Calu3 (cell line): ENCODE results near the gene ANG. TPM values are rescaled to one million over a fixed set of nuclear protein-coding genes. Genes with fewer than 3 reads are reported as not detected.

ENCODE experiments used
- BruUV-seq: library from RNA; stranded (reverse); fragments of 400-500 nt; replicated peaks from 2 replicates; lab custom pipeline; 2021; lab: Mats Ljungman, UMichigan
- CTCF ChIA-PET: fragments of 300-600 bp; sonication (Branson Sonifier 250); formaldehyde crosslinking; loops from one replicate; lab custom pipeline; 2022; ENCODE audit warnings: antibody characterized with exemption; lab: Charles Lee
- DNase-seq: peaks from one replicate; pipeline ENCODE4 v3.0.0; 2022
- H3K27ac Mint-ChIP-seq: one replicate; pipeline ENCODE4 v1.8.0; 2022; ENCODE audit warnings: mixed read lengths; ENCODE audit not compliant: unreplicated experiment
- H3K27me3 Mint-ChIP-seq: one replicate; pipeline ENCODE4 v1.8.0; 2022; ENCODE audit warnings: mixed read lengths; ENCODE audit not compliant: unreplicated experiment
- H3K36me3 Mint-ChIP-seq: one replicate; pipeline ENCODE4 v1.8.0; 2022; ENCODE audit warnings: mild to moderate bottlenecking, moderate library complexity, mixed read lengths; ENCODE audit not compliant: insufficient read depth, unreplicated experiment
- H3K4me1 Mint-ChIP-seq: one replicate; pipeline ENCODE4 v1.8.0; 2022; ENCODE audit warnings: mild to moderate bottlenecking, low read depth, mixed read lengths; ENCODE audit not compliant: unreplicated experiment
- H3K4me3 Mint-ChIP-seq: one replicate; pipeline ENCODE4 v1.8.0; 2022; ENCODE audit warnings: mild to moderate bottlenecking, low read depth, moderate library complexity, mixed read lengths; ENCODE audit not compliant: unreplicated experiment
- H3K9me3 Mint-ChIP-seq: one replicate; pipeline ENCODE4 v1.8.0; 2022; ENCODE audit warnings: low read depth, mixed read lengths; ENCODE audit not compliant: unreplicated experiment
- intact Hi-C: fragments of 100-400 bp; cut with micrococcal nuclease; formaldehyde crosslinking; loops from one replicate; pipeline ENCODE4 v1.10.0; 2022; ENCODE audit not compliant: unreplicated experiment
- total RNA-seq: library from RNA; stranded (reverse); gene quantifications from 2 replicates; pipeline ENCODE4 v1.2.3, GENCODE V29; 2022
- TF ChIP-seq, protein P1 (sequence below): fragments of 200-600 bp; IDR thresholded peaks from one replicate; pipeline ENCODE4 v1.8.0; 2022; ENCODE audit warnings: antibody characterized with exemption; ENCODE audit not compliant: unreplicated experiment

ANG gene
- total RNA-seq, 1 experiment from 2014 or later: 4.4 TPM

DNA sequence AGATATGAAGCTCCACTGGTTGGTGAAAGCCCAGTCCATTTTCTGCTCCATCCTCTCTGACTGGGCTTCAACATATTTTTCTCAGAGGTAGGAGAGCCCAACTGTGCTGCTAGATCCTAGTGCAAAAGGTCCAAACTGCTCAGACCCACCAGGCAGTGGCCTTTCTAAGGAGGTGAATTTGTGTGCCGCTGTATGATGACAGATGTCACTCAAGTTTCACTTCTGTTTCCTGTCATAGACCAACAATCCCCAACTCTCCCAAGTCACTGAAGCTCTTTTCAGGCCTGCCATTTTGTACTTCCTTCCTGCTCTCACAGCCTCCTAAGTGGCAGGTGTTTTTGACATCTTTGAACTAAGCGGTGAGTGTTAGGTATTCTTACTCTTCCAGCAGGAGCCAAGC lies 20.6 kb upstream of the ANG start:
- no peak for DNase-seq
- Mint-ChIP-seq H3K27ac (no peak overlapping the region), H3K4me3 (no peak overlapping the region), H3K27me3 (peaks cover 31% of the 10 kb centered on the region), H3K36me3 (peaks cover 4% of the 10 kb centered on the region), H3K4me1 (peaks cover 14% of the 10 kb centered on the region), H3K9me3 (no peaks in the 10 kb centered on the region)
- CTCF ChIA-PET: interaction anchor here (0.7 to 1.8 kb wide), 2 partner anchors 8 to 13 kb away, joined by 3 to 6 read pairs; no protein-coding TSS in a partner anchor
- no TSS peak for BruUV-seq
- intact Hi-C loops: no loop called here
- TF ChIP-seq, protein P1, sequence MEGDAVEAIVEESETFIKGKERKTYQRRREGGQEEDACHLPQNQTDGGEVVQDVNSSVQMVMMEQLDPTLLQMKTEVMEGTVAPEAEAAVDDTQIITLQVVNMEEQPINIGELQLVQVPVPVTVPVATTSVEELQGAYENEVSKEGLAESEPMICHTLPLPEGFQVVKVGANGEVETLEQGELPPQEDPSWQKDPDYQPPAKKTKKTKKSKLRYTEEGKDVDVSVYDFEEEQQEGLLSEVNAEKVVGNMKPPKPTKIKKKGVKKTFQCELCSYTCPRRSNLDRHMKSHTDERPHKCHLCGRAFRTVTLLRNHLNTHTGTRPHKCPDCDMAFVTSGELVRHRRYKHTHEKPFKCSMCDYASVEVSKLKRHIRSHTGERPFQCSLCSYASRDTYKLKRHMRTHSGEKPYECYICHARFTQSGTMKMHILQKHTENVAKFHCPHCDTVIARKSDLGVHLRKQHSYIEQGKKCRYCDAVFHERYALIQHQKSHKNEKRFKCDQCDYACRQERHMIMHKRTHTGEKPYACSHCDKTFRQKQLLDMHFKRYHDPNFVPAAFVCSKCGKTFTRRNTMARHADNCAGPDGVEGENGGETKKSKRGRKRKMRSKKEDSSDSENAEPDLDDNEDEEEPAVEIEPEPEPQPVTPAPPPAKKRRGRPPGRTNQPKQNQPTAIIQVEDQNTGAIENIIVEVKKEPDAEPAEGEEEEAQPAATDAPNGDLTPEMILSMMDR: no peak

DNA sequence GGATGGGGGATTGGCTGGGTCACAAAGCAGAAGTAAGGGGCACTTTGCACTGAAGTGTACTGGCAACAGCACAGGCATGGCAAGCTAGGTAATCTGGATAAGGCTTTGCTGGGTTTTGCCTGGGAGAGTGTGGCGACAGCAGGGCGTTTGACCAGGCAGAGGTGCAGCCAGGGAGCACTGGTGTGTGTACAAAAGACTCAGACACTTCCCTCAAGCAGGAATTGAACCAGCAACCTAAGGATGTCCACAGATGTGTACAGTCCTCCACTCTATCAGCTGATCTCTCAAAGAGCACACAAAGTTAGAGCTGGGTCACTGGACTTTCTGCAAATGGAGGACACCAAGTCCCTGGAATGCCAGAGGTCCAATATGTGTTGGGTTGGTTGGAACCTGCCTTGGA lies 19.6 kb upstream of the ANG start:
- TF ChIP-seq, protein P1: no peak
- intact Hi-C loops: no loop called here
- no peaks in the 10 kb centered on the region for H3K36me3 Mint-ChIP-seq
- no peak overlapping the region for H3K27ac Mint-ChIP-seq
- H3K9me3 Mint-ChIP-seq: no peaks in the 10 kb centered on the region
- no peak overlapping the region for H3K4me3 Mint-ChIP-seq
- peaks cover 12% of the 10 kb centered on the region for H3K4me1 Mint-ChIP-seq
- BruUV-seq: no TSS peak
- no peak for DNase-seq
- peaks cover 27% of the 10 kb centered on the region for H3K27me3 Mint-ChIP-seq
- CTCF ChIA-PET: interaction anchor here (1.8 kb wide), 1 partner anchor 12 kb away, joined by 6 read pairs; no protein-coding TSS in a partner anchor

DNA sequence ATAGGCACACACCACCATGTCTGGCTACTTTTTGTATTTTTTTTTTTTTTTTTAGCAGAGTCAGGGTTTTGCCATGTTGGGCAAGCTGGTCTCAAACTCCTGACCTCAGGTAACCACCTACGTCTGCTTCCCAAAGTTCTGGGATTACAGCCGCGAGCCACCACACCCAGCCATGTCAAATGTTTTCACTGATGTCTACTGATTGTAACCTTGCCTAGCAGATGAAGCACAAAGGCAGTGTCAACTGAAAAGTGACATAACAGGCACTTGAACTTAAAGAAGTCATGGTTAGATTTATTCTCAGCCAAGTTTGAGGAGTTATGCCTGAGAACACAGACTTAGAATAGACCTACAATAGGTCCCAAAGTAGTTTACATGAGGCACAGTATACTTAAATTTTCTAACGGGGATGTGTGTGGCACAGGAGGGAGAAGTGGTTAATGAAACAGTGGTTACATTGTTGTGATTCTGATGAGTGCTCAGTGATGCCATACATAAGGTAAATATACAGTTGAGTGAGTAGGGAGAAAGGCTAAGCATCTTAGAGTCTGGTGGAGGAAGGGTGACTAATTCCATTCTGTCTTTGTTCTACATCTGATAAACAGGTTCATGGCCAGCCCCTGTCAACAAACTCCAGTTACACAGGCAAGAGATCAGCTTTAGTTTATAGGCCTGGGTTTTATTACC lies 16.8 kb upstream of the ANG start:
- no peak for DNase-seq

DNA sequence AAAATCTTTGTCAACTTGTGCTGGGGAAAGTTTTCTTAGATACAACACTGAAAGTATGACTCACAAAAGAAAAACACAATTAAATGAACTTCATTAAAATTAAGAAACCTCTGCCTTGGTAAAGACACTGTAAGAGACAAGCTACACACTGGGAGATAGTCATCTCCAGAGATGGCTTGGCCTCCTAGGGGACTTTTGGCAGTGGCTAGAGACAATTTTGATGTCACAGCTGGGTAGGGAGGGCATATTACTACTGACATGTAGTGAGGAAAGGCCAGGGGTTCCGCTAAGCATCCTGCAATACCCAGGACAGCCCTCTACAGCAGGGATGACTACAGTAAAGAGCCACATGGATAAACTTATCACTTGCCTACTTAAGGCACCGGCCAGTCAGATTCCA lies 12.9 kb upstream of the ANG start:
- H3K36me3 Mint-ChIP-seq: no peaks in the 10 kb centered on the region
- H3K27me3 Mint-ChIP-seq: peaks cover 13% of the 10 kb centered on the region
- no peak overlapping the region for H3K27ac Mint-ChIP-seq
- no peak overlapping the region for H3K4me3 Mint-ChIP-seq
- DNase-seq: no peak
- CTCF ChIA-PET: no interaction called here
- TF ChIP-seq, protein P1: no peak
- BruUV-seq: no TSS peak
- intact Hi-C loops: no loop called here
- H3K4me1 Mint-ChIP-seq: peaks cover 19% of the 10 kb centered on the region
- no peaks in the 10 kb centered on the region for H3K9me3 Mint-ChIP-seq

More for the DNA sequence above, 16.8 kb upstream of the ANG start:
- Mint-ChIP-seq H3K27ac (no peak overlapping the region), H3K4me3 (no peak overlapping the region), H3K9me3 (no peaks in the 10 kb centered on the region), H3K27me3 (peaks cover 32% of the 10 kb centered on the region), H3K36me3 (no peaks in the 10 kb centered on the region), H3K4me1 (peaks cover 12% of the 10 kb centered on the region)
- TF ChIP-seq, protein P1: no peak
- CTCF ChIA-PET: interaction anchor here (1.0 to 1.1 kb wide), 2 partner anchors 9 to 19 kb away, joined by 4 to 5 read pairs; no protein-coding TSS in a partner anchor
- BruUV-seq: no TSS peak
- intact Hi-C loops: no loop called here
